Dendritic cell treated with granulocyte-macrophage colony-stimulating factor and Interleukin-4, amounts not matched to agents 40 ng/mL and 50 ng/mL, for 4 days (primary cell): Measurements from ENCODE around the gene KIAA1328.

Experiments used
- H3K27ac Mint-ChIP-seq: one replicate; pipeline ENCODE4 v1.8.0; 2022; ENCODE audit warnings: mild to moderate bottlenecking, mixed read lengths
- H3K27me3 Mint-ChIP-seq: one replicate; pipeline ENCODE4 v1.8.0; 2022; ENCODE audit warnings: mild to moderate bottlenecking, mixed read lengths
- H3K36me3 Mint-ChIP-seq: one replicate; pipeline ENCODE4 v1.8.0; 2022; ENCODE audit warnings: low read depth, mixed read lengths
- H3K4me1 Mint-ChIP-seq: one replicate; pipeline ENCODE4 v1.8.0; 2022; ENCODE audit warnings: low read depth, mixed read lengths
- H3K4me3 Mint-ChIP-seq: one replicate; pipeline ENCODE4 v1.8.0; 2022; ENCODE audit warnings: mild to moderate bottlenecking, moderate library complexity, mixed read lengths
- H3K9me3 Mint-ChIP-seq: one replicate; pipeline ENCODE4 v1.8.0; 2022; ENCODE audit warnings: mixed read lengths
- intact Hi-C: fragments of 100-400 bp; cut with micrococcal nuclease; formaldehyde crosslinking; loops from one replicate; pipeline ENCODE4 v1.15.0; 2022

Gene KIAA1328

DNA sequence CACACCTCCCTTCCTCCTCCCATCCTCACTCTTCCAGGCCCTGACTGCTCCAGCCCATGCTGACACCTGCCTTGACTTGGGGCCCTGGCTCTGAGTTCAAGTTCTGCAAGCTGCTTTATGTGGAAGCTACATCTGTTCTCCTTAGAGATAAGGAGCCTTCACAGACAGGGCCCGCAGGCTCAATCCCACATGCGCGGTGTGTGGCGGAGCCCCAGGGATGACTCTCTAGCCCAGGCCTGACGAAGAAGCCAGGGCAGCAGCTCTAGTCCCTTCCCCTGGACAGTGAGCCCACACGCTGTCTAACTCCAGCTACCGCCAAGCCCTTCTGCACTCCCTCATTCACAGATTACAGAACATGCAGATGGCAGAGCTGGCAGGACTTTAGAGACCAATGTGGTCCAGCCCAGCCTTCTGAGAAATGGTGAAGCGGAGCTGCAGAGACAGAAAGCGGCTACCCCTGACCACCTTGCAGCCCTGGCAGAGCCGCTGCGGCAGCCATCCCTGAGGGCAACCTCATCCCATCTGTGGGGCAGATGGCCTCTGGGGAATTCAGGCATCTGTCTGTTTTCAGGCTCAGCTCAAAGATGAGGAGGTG, 432.4 kb downstream of the KIAA1328 start:
- H3K9me3 Mint-ChIP-seq: no peaks in the 10 kb centered on the region
- no peaks in the 10 kb centered on the region for H3K36me3 Mint-ChIP-seq
- H3K4me3 Mint-ChIP-seq: no peak overlapping the region
- H3K27ac Mint-ChIP-seq: no peak overlapping the region
- H3K27me3 Mint-ChIP-seq: peaks cover 12% of the 10 kb centered on the region
- intact Hi-C loops: no loop called here
- no peaks in the 10 kb centered on the region for H3K4me1 Mint-ChIP-seq

DNA sequence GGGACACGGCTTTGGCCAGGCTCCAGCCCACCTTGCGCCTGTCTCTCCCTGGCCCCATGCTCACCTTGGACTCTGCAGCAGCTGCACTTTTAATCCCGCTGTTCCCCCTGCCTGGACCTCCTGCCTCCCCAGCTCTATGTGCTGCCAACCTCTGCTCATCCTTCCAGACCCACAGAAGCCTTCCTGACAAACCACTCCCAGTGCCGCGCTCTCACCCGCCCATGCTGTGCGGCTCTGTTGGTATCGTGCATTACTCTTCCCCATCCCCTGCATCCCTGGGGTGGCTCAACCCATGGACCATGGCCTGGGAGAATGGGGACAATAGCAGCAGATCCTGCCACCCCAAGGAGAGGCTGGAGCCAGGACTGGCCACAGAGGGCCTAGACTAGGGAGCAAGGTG, 433.1 kb downstream of the KIAA1328 start:
- Mint-ChIP-seq H3K36me3 (no peaks in the 10 kb centered on the region), H3K4me1 (no peaks in the 10 kb centered on the region), H3K27ac (no peak overlapping the region), H3K27me3 (peaks cover 9% of the 10 kb centered on the region), H3K9me3 (no peaks in the 10 kb centered on the region), H3K4me3 (no peak overlapping the region)
- intact Hi-C loops: no loop called here

DNA sequence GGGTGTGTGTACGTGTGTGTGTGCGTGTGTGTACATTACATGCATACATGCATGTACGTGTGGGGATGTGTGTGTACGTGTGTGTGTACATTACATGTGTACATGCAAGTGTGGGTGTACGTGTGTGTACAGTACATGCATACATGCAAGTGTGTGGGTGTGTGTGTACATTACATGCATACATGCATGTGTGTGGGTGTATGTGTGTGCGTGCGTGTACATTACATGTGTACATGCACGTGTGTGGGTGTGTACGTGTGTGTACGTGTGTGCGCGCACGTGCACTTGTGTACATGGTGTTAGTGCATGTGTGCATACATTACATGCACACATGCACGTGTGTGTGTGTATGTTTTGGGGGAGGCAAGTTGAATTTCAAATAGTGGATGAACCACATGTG, 436.0 kb downstream of the KIAA1328 start:
- no peaks in the 10 kb centered on the region for H3K27me3 Mint-ChIP-seq
- H3K4me3 Mint-ChIP-seq: no peak overlapping the region
- H3K9me3 Mint-ChIP-seq: no peaks in the 10 kb centered on the region
- H3K4me1 Mint-ChIP-seq: no peaks in the 10 kb centered on the region
- H3K27ac Mint-ChIP-seq: no peak overlapping the region
- intact Hi-C loops: no loop called here
- H3K36me3 Mint-ChIP-seq: no peaks in the 10 kb centered on the region

DNA sequence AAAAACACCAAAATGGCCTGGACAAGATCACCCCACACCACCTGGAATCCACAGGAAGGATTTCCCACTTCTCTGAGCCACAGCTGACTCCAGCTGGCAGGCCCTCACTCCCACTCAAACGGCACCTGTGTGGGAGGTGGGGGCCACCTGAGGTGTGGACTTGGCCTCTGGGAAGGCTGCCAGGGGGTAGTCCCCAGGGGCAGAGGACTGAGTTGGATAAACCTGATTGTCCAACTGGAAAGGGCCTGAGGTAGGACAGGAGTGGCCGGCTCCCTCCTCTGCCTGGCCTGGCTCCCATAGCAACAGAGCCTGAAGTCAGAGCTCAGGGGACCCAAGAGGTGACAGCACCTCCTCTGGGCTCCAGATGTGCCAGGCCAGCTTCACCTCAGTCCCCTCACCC, 436.5 kb downstream of the KIAA1328 start:
- no peak overlapping the region for H3K4me3 Mint-ChIP-seq

DNA sequence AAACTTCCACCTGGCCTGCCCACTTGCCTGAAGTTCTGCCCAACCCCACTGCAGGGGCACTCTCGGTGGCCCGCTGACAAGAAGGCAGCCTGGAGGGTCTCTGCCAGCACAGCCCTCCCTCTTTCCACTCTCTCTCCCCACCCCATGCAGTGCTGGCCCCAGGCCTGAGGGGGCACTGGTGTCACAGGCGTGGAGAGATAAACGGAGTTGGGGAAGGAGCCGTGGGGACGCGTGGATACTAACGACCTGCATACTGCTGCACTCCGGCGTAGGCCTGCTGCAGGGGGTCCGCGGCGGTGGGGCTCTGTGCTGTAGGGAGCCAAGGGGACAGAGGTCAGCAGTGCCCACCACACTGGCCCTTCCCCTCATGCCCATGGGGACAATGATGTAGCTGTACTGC, 437.4 kb downstream of the KIAA1328 start:
- intact Hi-C loops: no loop called here
- Mint-ChIP-seq H3K36me3 (no peaks in the 10 kb centered on the region), H3K9me3 (no peaks in the 10 kb centered on the region)

More for the DNA sequence above, 436.5 kb downstream of the KIAA1328 start:
- no peaks in the 10 kb centered on the region for H3K36me3 Mint-ChIP-seq
- no peak overlapping the region for H3K27ac Mint-ChIP-seq
- intact Hi-C loops: no loop called here
- H3K4me1 Mint-ChIP-seq: no peaks in the 10 kb centered on the region
- H3K9me3 Mint-ChIP-seq: no peaks in the 10 kb centered on the region
- no peaks in the 10 kb centered on the region for H3K27me3 Mint-ChIP-seq

DNA sequence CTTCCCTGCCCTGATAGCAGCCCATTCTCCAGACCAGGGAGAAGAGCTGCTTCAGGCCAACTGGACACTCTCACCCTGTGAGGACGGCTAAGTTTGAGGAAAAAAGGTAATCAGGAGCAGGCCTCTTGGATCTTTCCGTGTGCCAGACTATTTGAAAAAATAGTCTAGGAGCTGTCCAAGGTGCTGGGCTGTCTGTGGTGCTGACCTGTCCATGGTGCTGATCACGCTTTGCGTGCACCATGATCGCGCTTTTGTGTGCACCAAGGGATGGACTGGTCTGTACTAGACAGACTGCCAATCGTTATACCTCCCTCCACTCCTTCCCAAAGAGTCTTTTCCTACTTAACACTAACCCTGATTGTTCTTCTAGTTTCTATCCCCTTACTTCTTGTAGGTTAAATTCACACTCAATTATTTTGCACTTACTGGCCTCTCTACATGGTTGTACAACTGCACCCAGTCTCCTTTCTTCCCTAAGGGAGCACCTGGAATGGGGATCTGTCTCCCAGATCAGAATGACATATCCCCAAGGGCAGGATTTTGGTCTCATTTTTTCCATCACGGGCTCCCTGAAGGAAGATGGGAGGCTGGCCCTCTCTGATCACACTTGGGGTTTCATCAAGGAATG, 441.2 kb downstream of the KIAA1328 start:
- H3K4me1 Mint-ChIP-seq: no peaks in the 10 kb centered on the region
- H3K27me3 Mint-ChIP-seq: peaks cover 23% of the 10 kb centered on the region

More for the DNA sequence above, 437.4 kb downstream of the KIAA1328 start:
- Mint-ChIP-seq H3K27ac (no peak overlapping the region), H3K27me3 (no peaks in the 10 kb centered on the region), H3K4me3 (no peak overlapping the region), H3K4me1 (no peaks in the 10 kb centered on the region)

DNA sequence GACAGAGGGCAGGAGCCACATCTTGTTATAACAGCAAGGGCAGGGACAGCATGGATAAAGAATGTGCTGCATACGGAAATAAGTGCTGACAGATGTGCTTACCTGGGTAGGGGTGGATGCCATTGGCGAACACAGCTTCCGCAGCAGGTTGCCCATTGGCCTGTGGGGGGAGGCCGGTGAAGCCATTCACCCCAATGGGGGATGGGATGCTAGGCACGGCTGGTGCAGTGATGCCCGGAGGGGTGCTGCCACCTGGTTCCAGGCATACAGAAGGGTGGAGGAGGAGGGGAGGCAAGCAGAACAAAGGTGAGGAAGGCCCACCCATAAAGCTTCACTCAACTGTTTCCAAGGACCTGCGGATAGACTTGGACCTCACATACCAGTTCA, 441.7 kb downstream of the KIAA1328 start:
- Mint-ChIP-seq H3K27me3 (peaks cover 27% of the 10 kb centered on the region), H3K36me3 (no peaks in the 10 kb centered on the region), H3K4me3 (no peak overlapping the region), H3K4me1 (no peaks in the 10 kb centered on the region), H3K27ac (no peak overlapping the region), H3K9me3 (no peaks in the 10 kb centered on the region)
- intact Hi-C loops: no loop called here

More for the DNA sequence above, 441.2 kb downstream of the KIAA1328 start:
- Mint-ChIP-seq H3K9me3 (no peaks in the 10 kb centered on the region), H3K27ac (no peak overlapping the region), H3K4me3 (no peak overlapping the region), H3K36me3 (no peaks in the 10 kb centered on the region)
- intact Hi-C loops: no loop called here

DNA sequence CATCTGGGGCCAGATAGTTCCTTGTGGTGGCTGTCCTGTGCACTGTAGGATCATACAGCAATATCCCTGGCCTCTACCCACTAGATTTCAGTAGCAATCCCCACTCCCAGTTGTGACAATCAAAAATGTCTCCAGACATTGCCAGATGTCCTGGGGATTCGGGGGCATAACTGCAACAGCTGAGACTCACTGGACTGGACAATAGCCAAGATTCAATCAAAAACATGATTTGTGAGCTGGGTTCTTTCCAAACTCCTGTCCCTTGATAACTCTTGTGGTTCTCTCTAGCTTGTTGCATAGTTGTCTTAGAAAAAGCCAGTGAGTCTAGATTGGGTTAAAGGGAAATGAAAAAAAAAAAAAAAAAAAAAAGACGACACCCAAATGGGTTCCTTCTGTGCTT, 443.3 kb downstream of the KIAA1328 start:
- no peak overlapping the region for H3K4me3 Mint-ChIP-seq
- no peaks in the 10 kb centered on the region for H3K4me1 Mint-ChIP-seq
- intact Hi-C loops: no loop called here
- H3K27me3 Mint-ChIP-seq: peaks cover 39% of the 10 kb centered on the region
- no peaks in the 10 kb centered on the region for H3K9me3 Mint-ChIP-seq
- no peak overlapping the region for H3K27ac Mint-ChIP-seq
- H3K36me3 Mint-ChIP-seq: no peaks in the 10 kb centered on the region

DNA sequence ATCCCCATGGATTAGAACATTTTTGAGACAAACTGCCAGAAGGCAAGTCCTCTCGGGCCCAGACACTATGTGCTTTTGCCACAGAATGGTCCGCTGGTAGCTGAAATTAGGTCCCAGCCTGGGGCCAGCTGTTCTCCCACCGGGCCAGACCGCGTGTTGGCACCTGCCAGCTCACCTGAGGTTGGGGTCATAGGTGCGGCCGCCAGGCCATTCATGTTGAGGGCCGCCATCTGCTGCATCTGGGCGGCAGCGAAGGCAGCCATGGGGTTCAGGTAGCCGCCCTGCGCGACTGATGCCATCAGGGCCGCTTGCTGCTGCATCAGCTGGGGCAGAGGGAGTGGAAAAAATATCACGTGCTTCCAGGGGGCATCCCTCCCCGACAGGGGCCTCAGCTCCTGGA, 443.9 kb downstream of the KIAA1328 start:
- Mint-ChIP-seq H3K4me3 (no peak overlapping the region), H3K9me3 (no peaks in the 10 kb centered on the region), H3K27ac (no peak overlapping the region), H3K27me3 (peaks cover 41% of the 10 kb centered on the region), H3K4me1 (no peaks in the 10 kb centered on the region), H3K36me3 (no peaks in the 10 kb centered on the region)
- intact Hi-C loops: no loop called here

DNA sequence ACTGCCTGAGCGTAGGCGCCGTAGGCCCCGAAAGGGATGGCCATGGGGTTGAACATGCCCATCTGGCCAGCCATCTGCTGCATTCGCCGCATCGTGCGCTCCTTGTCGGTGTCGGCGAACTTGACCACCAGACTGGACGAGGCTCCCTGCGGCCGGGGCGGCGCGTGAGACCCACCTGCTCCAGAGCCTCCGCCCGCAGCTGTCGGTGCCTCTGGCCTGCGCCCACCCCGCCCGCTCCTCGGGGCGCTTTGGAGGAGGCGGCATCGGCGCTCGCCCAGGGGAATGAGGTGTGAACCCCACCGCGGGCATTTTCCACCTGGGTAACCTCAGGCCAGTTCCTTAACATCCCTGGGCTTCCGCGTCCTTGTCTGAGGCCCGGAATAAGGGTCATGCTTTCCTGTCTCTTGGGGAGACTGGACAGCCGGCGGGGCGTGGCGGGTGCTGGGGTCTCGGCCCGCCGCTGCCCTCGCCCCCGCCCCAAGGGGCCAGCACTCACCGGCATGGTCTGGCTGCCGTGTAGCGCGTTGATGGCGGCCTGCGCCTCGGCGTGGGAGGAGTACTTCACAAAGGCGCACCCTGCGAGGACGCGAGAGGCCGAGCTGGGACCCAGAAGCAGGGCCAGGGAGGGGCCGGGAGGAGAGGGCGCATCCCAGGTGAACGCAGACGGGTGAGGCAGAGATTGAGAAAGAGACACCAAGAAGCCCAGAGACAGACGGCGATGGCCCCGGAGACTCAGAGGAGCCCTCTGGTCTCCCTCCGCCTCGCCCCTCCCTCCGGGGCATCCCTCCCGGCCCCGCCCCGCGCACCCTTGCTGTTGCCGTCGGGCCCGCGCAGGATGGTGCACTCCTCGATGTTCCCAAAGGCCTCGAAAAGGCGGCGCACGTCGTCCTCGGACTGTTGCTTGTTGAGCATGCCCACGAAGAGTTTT, 445.6 kb downstream of the KIAA1328 start:
- no peaks in the 10 kb centered on the region for H3K4me1 Mint-ChIP-seq
- H3K27ac Mint-ChIP-seq: no peak overlapping the region
- H3K9me3 Mint-ChIP-seq: no peaks in the 10 kb centered on the region
- H3K36me3 Mint-ChIP-seq: no peaks in the 10 kb centered on the region
- intact Hi-C loops: no loop called here
- H3K4me3 Mint-ChIP-seq: no peak overlapping the region
- H3K27me3 Mint-ChIP-seq: peaks cover 43% of the 10 kb centered on the region

DNA sequence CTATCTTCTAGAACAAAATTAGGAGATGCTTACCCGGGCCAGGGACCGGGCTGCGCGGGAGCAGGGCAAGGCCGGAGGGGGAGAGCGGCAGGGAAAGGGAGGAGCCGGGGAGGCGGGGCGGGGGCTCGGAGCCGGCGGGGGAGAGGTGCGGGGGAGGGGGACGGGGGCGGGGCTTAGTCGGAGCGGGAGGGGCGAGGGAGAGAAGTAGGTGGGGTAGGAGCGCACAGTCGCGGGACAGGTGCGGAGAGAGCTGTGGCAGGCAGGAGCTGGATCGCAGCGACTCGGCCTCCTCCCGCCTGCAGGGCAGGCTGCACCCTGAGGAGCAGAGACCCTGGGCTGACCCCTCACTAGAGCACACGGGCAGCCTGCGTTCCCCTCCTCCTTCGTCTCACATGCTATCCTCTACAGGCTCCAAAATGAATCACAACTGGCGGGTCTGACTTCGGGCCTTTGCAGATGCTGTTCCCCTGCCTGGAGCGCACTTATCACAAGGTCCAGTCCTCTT, 446.4 kb downstream of the KIAA1328 start:
- H3K27me3 Mint-ChIP-seq: peaks cover 43% of the 10 kb centered on the region
- H3K4me3 Mint-ChIP-seq: no peak overlapping the region

DNA sequence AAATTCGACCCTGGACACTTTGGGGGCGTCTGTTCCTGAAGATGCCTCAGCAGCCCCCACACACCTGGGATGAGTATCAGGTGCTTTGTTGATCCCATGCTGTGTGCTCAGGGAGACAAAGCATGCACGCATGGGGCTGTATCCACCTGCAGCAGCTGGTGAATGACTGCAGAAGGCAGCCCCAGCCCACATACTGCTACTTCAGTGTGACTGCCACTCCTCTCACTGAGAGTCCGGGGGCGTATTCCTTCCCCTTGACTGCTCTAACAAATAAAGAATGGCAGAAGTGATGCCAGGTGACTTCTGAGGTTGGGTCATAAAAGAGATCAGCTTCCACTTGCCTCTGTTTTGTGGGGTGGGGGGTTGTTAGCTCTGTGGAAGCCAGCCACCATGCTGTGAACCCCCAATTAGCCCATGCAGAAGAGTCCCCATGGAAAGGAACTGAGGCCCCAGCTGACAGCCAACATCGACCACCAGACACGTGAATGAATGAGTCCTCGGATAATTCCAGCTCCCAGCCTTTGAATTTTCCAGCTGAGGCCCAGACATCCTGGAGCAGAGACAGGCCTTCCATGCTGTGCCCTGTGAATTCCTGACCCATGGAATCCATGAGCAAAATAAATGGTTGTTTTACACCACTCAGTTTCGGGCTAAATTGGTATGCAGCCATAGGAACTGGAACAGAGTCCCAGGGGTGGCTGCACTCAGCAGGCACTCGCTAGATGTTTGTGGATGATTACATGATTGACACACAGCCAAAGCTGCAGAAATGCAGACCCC, 447.4 kb downstream of the KIAA1328 start:
- Mint-ChIP-seq H3K36me3 (no peaks in the 10 kb centered on the region), H3K9me3 (no peaks in the 10 kb centered on the region), H3K4me1 (no peaks in the 10 kb centered on the region), H3K27ac (no peak overlapping the region), H3K4me3 (no peak overlapping the region), H3K27me3 (peaks cover 43% of the 10 kb centered on the region)
- intact Hi-C loops: no loop called here

More for the DNA sequence above, 446.4 kb downstream of the KIAA1328 start:
- Mint-ChIP-seq H3K4me1 (no peaks in the 10 kb centered on the region), H3K27ac (no peak overlapping the region), H3K9me3 (no peaks in the 10 kb centered on the region), H3K36me3 (no peaks in the 10 kb centered on the region)
- intact Hi-C loops: no loop called here

DNA sequence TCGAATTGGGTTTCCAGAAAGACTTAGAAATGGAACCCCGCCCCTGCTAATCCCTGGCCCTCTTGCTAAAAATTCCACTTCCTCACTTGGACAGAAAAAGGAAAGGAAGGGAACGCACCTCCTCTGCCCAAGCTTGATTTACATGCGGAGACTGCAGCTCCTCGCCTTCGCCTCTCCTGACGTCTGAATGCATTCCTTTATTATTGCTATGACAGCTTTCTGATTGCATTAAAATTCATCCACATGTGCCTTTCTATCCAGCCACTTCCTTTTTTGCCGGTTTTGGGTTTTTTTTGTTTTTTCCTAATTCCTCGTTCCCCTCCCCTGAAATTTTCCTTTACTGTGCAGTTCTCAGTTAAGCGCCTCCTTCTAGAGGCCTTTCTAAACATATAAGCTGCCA, 448.9 kb downstream of the KIAA1328 start:
- Mint-ChIP-seq H3K4me1 (no peaks in the 10 kb centered on the region), H3K4me3 (no peak overlapping the region), H3K27me3 (peaks cover 43% of the 10 kb centered on the region), H3K36me3 (no peaks in the 10 kb centered on the region), H3K9me3 (no peaks in the 10 kb centered on the region), H3K27ac (no peak overlapping the region)
- intact Hi-C loops: no loop called here
